Measurements from ENCODE around the gene DTD2. TPM values are rescaled to one million over a fixed set of nuclear protein-coding genes. Genes with fewer than 3 reads are reported as not detected.

Gene DTD2
- total and polyA plus RNA-seq, 2 donors (not counting 1 experiment from before 2014, with no cell fraction given), result 25.4 to 40.8 TPM

GRCh38 chr14:31402764-31403439 lies 54.4 kb downstream of the DTD2 start:
- no peak for DNase-seq (ENCODE audit: low read depth in 2 of 2)
- no peak overlapping the region for H3K9ac ChIP-seq (ENCODE audit: insufficient read depth, low read length)
- peaks cover 5% of the 10 kb centered on the region for H3K79me2 ChIP-seq (ENCODE audit: control insufficient read depth, insufficient read depth, low read length)
- no peak overlapping the region for H3K27ac ChIP-seq (ENCODE audit: insufficient read depth, low read length)
- H3K4me2 ChIP-seq (ENCODE audit: extremely low read depth, insufficient read depth, low read length), result no peak overlapping the region
- TF ChIP-seq CTCF (conservative IDR thresholded peaks at IDR 0.05 in 1 of 2, IDR thresholded peaks at IDR 0.05 in 1 of 2; ENCODE audit: low read depth in 1 of 2, low read length in 2 of 2) (no peak), EZH2 (IDR thresholded peaks at IDR 0.05; ENCODE audit: low read length, missing control alignments) (no peak)
- H3K9me3 ChIP-seq (ENCODE audit: control insufficient read depth, insufficient read depth, low read depth, low read length), result no peaks in the 10 kb centered on the region
- no peaks in the 10 kb centered on the region for H3K27me3 ChIP-seq (ENCODE audit: control insufficient read depth, insufficient read depth, low read length)
- H4K20me1 ChIP-seq (ENCODE audit: control insufficient read depth, extremely low read depth, insufficient read depth, low read length), result no peaks in the 10 kb centered on the region
- H3K4me1 ChIP-seq (ENCODE audit: control insufficient read depth, extremely low read depth, insufficient read depth, low read length), result no peaks in the 10 kb centered on the region
- no peaks in the 10 kb centered on the region for H3K36me3 ChIP-seq (ENCODE audit: control insufficient read depth, insufficient read depth, low read length)
- no peak overlapping the region for H2AFZ ChIP-seq (ENCODE audit: low read length)
- no peak overlapping the region for H3K4me3 ChIP-seq (replicated peaks in 1 of 4; ENCODE audit: control extremely low read depth in 1 of 4, insufficient read depth in 1 of 4, low read depth in 3 of 4, low read length in 4 of 4)

GRCh38 chr14:31401369-31401932 lies 55.9 kb downstream of the DTD2 start:
- Histone ChIP-seq H3K9me3 (ENCODE audit: control insufficient read depth, insufficient read depth, low read depth, low read length) (no peaks in the 10 kb centered on the region), H2AFZ (ENCODE audit: low read length) (no peak overlapping the region), H3K27me3 (ENCODE audit: control insufficient read depth, insufficient read depth, low read length) (no peaks in the 10 kb centered on the region), H3K9ac (ENCODE audit: insufficient read depth, low read length) (no peak overlapping the region), H3K27ac (ENCODE audit: insufficient read depth, low read length) (no peak overlapping the region), H4K20me1 (ENCODE audit: control insufficient read depth, extremely low read depth, insufficient read depth, low read length) (no peaks in the 10 kb centered on the region), H3K79me2 (ENCODE audit: control insufficient read depth, insufficient read depth, low read length) (peaks cover 5% of the 10 kb centered on the region), H3K4me2 (ENCODE audit: extremely low read depth, insufficient read depth, low read length) (no peak overlapping the region), H3K4me3 (replicated peaks in 1 of 4; ENCODE audit: control extremely low read depth in 1 of 4, insufficient read depth in 1 of 4, low read depth in 3 of 4, low read length in 4 of 4) (no peak overlapping the region), H3K4me1 (ENCODE audit: control insufficient read depth, extremely low read depth, insufficient read depth, low read length) (no peaks in the 10 kb centered on the region), H3K36me3 (ENCODE audit: control insufficient read depth, insufficient read depth, low read length) (no peaks in the 10 kb centered on the region)
- no peak for TF ChIP-seq EZH2 (IDR thresholded peaks at IDR 0.05; ENCODE audit: low read length, missing control alignments)
- no peak for DNase-seq (ENCODE audit: low read depth in 2 of 2)

- no peak overlapping the region for H2AFZ ChIP-seq (ENCODE audit: low read length)
- peaks cover 4% of the 10 kb centered on the region for H3K79me2 ChIP-seq (ENCODE audit: control insufficient read depth, insufficient read depth, low read length)
- no peak for DNase-seq (ENCODE audit: low read depth in 2 of 2)
- H3K27me3 ChIP-seq (ENCODE audit: control insufficient read depth, insufficient read depth, low read length), result no peaks in the 10 kb centered on the region
- H3K9ac ChIP-seq (ENCODE audit: insufficient read depth, low read length), result no peak overlapping the region
- H3K36me3 ChIP-seq (ENCODE audit: control insufficient read depth, insufficient read depth, low read length), result peaks cover 5% of the 10 kb centered on the region
- H3K4me2 ChIP-seq (ENCODE audit: extremely low read depth, insufficient read depth, low read length), result no peak overlapping the region
- TF ChIP-seq EZH2 (IDR thresholded peaks at IDR 0.05; ENCODE audit: low read length, missing control alignments), result no peak
- TF ChIP-seq CTCF (conservative IDR thresholded peaks at IDR 0.05 in 1 of 2, IDR thresholded peaks at IDR 0.05 in 1 of 2; ENCODE audit: low read depth in 1 of 2, low read length in 2 of 2), result no peak
- H3K4me3 ChIP-seq (replicated peaks in 1 of 4; ENCODE audit: control extremely low read depth in 1 of 4, insufficient read depth in 1 of 4, low read depth in 3 of 4, low read length in 4 of 4), result no peak overlapping the region
- H3K4me1 ChIP-seq (ENCODE audit: control insufficient read depth, extremely low read depth, insufficient read depth, low read length), result no peaks in the 10 kb centered on the region
- H4K20me1 ChIP-seq (ENCODE audit: control insufficient read depth, extremely low read depth, insufficient read depth, low read length), result no peaks in the 10 kb centered on the region
- H3K9me3 ChIP-seq (ENCODE audit: control insufficient read depth, insufficient read depth, low read depth, low read length), result no peaks in the 10 kb centered on the region
- no peak overlapping the region for H3K27ac ChIP-seq (ENCODE audit: insufficient read depth, low read length)
Observed at GRCh38 chr14:31400031-31400638, 57.2 kb downstream of the DTD2 start.

Other genes starting within 250 kb of the DTD2 start
- 405 and 534 TPM in 2 replicates for gene HECTD1, start 249.7 kb downstream of the DTD2 start, total RNA-seq
- 132 and 135 TPM in 2 replicates for gene HECTD1, start 249.7 kb downstream of the DTD2 start, polyA plus RNA-seq
- gene HEATR5A, start 37.0 kb downstream of the DTD2 start, total RNA-seq, result 44.9 and 59.8 TPM in 2 replicates
- gene HEATR5A, start 37.0 kb downstream of the DTD2 start, polyA plus RNA-seq, result 28.1 and 45.4 TPM in 2 replicates
- not detected in 2 replicates for gene GPR33, start 30.5 kb upstream of the DTD2 start, total RNA-seq
- not detected in 2 replicates for gene GPR33, start 30.5 kb upstream of the DTD2 start, polyA plus RNA-seq
- 10.0 and 10.7 TPM in 2 replicates for gene NUBPL, start 103.9 kb upstream of the DTD2 start, total RNA-seq
- 6.9 and 9.0 TPM in 2 replicates for gene NUBPL, start 103.9 kb upstream of the DTD2 start, polyA plus RNA-seq

Measured in fibroblast of lung (primary cell).